Lower leg skin (tissue), 4 donors: ENCODE results near the gene E2F1. TPM values are rescaled to one million over a fixed set of nuclear protein-coding genes. Genes with fewer than 3 reads are reported as not detected.

Experiments used
- DNase-seq, 2 donors: peaks; one replicate each; pipeline ENCODE4 v3.0.0-alpha.2; 2019; ENCODE audit warnings: low spot score in 2 of 2
- H3K4me3 ChIP-seq: fragments of 200-600 bp; sonication (generic); 2 replicates; pipeline ENCODE4 v1.5.1; 2017; ENCODE audit warnings: mild to moderate bottlenecking, low read depth; ENCODE audit not compliant: poor library complexity, severe bottlenecking
- CTCF ChIP-seq, 3 donors: fragments of 450-650 bp; IDR thresholded peaks; one replicate each; pipeline ENCODE4 v1.5.1; 2016; ENCODE audit warnings: antibody characterized with exemption in 3 of 3, mild to moderate bottlenecking in 3 of 3, moderate library complexity in 2 of 3
- POLR2A ChIP-seq, 2 donors: fragments of 450-650 bp; IDR thresholded peaks; one replicate each; pipeline ENCODE4 v1.6.1; 2016 to 2017; ENCODE audit warnings: antibody characterized with exemption in 2 of 2, mild to moderate bottlenecking in 1 of 2, moderate library complexity in 1 of 2
- WGBS, 2 donors: methylation state at CpG; one replicate each; pipeline ENCODE4 v1.1.5; 2018; 5-methylcytosine and 5-hydroxymethylcytosine counted together
- intact Hi-C: fragments of 100-400 bp; cut with DNase I; formaldehyde crosslinking; loops from one replicate; pipeline ENCODE4 v1.15.0; 2023; ENCODE audit warnings: low total_unique reads
- total RNA-seq, 4 donors: library from RNA; depleted of rRNA; stranded (reverse); fragments of >200 nt; gene quantifications; one replicate each; pipeline ENCODE4 v1.1.0, GENCODE V29; 2016

Gene E2F1
- total RNA-seq, 4 donors from 2014 or later = 1.4 to 6.3 (median 5.7) TPM

- 53 to 63% methylated on average over 10 to 11 of the region's 11 CpGs for WGBS, 2 donors
- no peak overlapping the region for H3K4me3 ChIP-seq
- intact Hi-C loops = no loop called here
- peak in 1 of 2 donors; percentile 90 for DNase-seq
- TF ChIP-seq CTCF (IDR thresholded peaks at IDR 0.05) = no peak
- TF ChIP-seq POLR2A (IDR thresholded peaks at IDR 0.05) = no peak
Measured at GRCh38 chr20:33653900-33654596, 32.1 kb downstream of the E2F1 start.

GRCh38 chr20:33653218-33653899, 32.8 kb downstream of the E2F1 start:
- H3K4me3 ChIP-seq = no peak overlapping the region
- TF ChIP-seq POLR2A (IDR thresholded peaks at IDR 0.05) (no peak), CTCF (IDR thresholded peaks at IDR 0.05) (peak in 1 of 3 donors; percentile 66)
- 29 to 34% methylated on average over 16 of the region's 16 CpGs for WGBS, 2 donors
- intact Hi-C loops = no loop called here
- peak in 1 of 2 donors; percentile 88 for DNase-seq

GRCh38 chr20:33651562-33652048, 34.6 kb downstream of the E2F1 start:
- WGBS, 2 donors = 47 to 48% methylated on average over 13 of the region's 13 CpGs
- no peak for DNase-seq

GRCh38 chr20:33650753-33651561, 35.2 kb downstream of the E2F1 start:
- no peak overlapping the region for H3K4me3 ChIP-seq
- intact Hi-C loops = no loop called here
- TF ChIP-seq CTCF (IDR thresholded peaks at IDR 0.05) (no peak), POLR2A (IDR thresholded peaks at IDR 0.05) (no peak)
- peak in 1 of 2 donors; percentile 87 for DNase-seq
- 56 to 57% methylated on average over 10 of the region's 10 CpGs for WGBS, 2 donors

More at GRCh38 chr20:33651562-33652048, 34.6 kb downstream of the E2F1 start:
- TF ChIP-seq POLR2A (IDR thresholded peaks at IDR 0.05) (no peak), CTCF (IDR thresholded peaks at IDR 0.05) (no peak)
- intact Hi-C loops = no loop called here
- no peak overlapping the region for H3K4me3 ChIP-seq

- no peak overlapping the region for H3K4me3 ChIP-seq
- DNase-seq = no peak
- TF ChIP-seq CTCF (IDR thresholded peaks at IDR 0.05) (no peak), POLR2A (IDR thresholded peaks at IDR 0.05) (no peak)
- 71 to 74% methylated on average over 11 of the region's 11 CpGs for WGBS, 2 donors
- intact Hi-C loops = no loop called here
Measured at GRCh38 chr20:33650111-33650752, 36.0 kb downstream of the E2F1 start.
